Ishikawa (cell line): Measurements from ENCODE around the gene RIMS1.

ENCODE experiments used
- CREB1 ChIP-seq: IDR thresholded peaks from 2 replicates; pipeline ENCODE4 v1.6.1; 2012; ENCODE audit warnings: low read depth
- EP300 ChIP-seq: IDR thresholded peaks from 2 replicates; pipeline ENCODE4 v1.6.1; 2012; ENCODE audit warnings: borderline replicate concordance
- RAD21 ChIP-seq: IDR thresholded peaks from 2 replicates; pipeline ENCODE4 v1.6.1; 2012; ENCODE audit warnings: low read depth

DNA sequence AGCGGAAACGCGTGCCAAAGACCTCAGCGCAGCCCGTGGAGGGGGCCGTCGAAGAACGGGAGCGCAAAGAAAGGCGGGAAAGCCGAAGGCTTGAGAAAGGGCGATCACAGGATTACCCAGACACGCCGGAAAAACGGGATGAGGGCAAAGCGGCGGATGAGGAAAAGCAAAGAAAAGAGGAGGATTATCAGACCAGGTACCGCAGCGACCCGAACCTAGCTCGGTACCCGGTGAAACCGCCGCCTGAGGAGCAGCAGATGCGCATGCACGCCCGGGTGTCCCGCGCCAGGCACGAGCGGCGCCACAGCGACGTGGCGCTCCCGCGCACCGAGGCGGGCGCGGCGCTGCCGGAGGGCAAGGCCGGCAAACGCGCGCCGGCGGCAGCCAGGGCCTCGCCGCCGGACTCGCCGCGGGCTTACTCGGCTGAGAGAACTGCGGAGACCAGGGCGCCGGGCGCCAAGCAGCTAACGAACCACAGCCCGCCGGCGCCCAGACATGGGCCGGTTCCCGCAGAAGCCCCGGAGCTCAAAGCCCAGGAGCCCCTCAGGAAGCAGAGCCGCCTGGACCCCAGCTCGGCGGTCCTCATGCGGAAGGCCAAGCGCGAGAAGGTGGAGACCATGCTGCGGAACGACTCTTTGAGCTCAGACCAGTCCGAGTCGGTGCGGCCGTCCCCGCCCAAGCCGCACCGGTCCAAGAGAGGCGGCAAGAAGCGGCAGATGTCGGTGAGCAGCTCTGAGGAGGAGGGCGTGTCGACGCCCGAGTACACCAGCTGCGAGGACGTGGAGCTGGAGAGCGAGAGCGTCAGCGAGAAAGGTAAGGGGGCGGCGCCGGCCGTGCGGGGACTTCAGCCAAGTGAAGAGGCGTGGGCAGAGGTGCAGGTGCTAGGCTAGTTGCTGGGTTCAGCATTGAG, 296.2 kb downstream of the RIMS1 start:
- no peak for TF ChIP-seq RAD21
- TF ChIP-seq EP300: no peak
- TF ChIP-seq CREB1: no peak
